ENCODE measurements around the gene CLDN5. TPM values are rescaled to one million over a fixed set of nuclear protein-coding genes. Genes with fewer than 3 reads are reported as not detected.

The CLDN5 gene
- total and polyA plus RNA-seq, 2 of the 8 experiments (the other 6 are each of a cell fraction or from before 2014, with no cell fraction given), result 1.2 to 1.6 TPM

DNA sequence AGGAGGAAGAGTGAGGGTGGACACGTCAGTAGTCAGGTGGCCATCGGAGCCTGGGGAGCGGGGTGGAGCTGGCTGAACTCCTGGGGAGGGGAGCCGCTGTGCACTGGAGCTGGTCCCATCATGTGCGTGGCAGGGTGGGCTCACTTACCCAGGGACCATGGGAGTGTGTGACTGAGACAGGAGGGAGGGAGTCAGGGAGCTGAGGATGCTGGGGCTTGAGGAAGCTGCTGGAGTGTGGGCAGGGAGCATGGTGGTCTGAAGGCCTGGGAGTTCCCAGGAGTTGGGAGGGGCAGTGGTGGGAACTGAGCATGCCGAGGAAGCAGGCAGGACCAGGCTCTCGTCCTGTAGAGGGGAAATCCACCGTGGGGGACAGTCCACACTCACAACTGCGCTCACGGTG, 18.0 kb downstream of the CLDN5 start (continued):
- TF ChIP-seq, protein P1, sequence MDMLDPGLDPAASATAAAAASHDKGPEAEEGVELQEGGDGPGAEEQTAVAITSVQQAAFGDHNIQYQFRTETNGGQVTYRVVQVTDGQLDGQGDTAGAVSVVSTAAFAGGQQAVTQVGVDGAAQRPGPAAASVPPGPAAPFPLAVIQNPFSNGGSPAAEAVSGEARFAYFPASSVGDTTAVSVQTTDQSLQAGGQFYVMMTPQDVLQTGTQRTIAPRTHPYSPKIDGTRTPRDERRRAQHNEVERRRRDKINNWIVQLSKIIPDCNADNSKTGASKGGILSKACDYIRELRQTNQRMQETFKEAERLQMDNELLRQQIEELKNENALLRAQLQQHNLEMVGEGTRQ (IDR thresholded peaks at IDR 0.05; ENCODE audit: low read length), result no peak
- no peak for TF ChIP-seq KDM5A (IDR thresholded peaks at IDR 0.05; ENCODE audit: low read length)

All from H1 (cell line).